Islet of Langerhans (tissue), 1 donor: ENCODE results near the gene ADRB1.

Source experiments
- FAIRE-seq: peaks from one replicate; lab custom pipeline; 2011; peaks lifted over from hg19 to GRCh38; lab: Jason Lieb, UNC

ADRB1 gene

DNA sequence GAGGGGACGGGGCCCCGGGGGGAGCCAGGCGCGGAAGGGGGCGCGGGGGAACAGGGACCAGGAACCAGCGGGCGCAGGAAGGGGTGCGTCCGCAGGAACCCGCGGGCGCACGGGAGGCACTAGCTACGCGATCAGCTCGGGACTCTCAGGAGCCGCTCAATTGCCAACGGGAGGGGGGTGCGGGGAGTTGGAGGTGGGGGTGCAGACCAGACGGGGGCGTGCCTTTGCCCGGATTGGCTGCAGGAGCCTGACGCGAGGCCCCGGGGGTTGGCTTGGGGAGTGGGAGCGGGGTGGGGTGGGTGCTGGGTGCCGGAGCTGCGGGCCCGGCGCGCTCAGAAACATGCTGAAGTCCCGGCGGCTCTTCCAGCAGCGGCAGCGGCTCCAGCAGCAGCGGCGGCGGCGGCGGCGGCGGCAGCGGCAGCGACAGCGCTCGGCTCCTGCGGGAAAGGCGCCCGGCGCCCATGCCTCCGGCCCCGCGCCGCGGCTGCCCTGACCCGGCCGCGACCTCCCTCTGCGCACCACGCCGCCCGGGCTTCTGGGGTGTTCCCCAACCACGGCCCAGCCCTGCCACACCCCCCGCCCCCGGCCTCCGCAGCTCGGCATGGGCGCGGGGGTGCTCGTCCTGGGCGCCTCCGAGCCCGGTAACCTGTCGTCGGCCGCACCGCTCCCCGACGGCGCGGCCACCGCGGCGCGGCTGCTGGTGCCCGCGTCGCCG lies at the start of gene ADRB1:
Gene ADRB1 (plus strand): TSS at position 335 of the 715 bp plus-strand sequence. CDS start 267 bp downstream, at position 602.
- no peak for FAIRE-seq

DNA sequence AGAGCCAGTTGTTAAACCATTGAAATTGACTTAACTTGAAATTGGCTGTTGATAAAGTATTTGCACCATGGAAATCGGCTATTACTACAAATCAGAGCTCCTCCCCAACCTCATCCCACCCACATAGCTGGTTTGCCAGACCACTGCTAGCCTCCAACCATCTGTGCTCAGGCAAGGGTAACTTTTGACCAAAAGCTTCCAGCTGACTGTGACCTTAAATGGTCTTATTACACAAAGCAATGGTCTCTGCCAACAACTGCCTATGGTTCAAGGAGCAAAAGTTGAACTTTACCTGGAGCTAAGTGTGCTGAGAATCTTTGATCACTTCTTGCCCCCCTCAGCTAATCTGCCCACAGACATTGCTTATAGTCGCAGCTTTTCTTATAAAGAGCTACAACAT lies 48.5 kb upstream of the ADRB1 start:
- FAIRE-seq, result no peak

DNA sequence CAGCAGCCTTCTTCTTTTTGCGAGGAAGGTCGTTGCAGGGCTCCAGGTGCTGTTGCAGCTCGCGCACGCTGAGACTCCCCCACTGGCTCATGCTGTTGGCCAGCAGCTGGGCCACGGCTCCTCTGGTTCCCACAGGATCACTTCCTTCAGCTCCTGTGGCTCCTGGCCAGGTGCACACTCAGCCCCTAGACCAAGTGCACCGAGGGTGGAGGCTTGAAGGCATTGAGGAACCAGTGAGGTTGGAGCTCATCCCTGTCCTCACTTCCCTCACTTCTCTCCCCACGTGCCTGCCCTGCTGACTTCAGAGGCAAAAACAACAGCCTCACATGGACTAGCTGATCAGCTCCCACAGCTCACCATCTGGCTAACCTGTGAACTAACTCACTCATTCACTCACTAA lies 46.2 kb upstream of the ADRB1 start:
- FAIRE-seq, result no peak

DNA sequence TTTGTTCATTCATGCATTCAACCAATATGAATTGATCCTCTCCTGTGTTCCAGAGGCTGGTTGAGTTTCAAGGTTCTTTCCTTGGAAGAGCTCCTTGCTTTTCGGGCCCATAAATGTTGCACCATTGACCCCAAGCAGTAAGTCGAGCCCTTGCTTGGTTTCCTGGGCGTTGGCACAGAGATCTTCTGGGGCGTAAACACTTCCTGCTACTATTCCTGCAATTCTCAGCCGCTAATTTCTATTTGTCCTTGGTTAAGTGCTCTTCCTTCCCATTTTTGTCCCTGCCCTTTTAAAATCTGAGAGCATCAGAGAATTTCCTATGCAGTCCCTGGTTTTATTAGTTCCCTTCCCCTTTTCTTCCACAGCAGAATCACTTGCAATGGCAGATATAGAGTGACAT lies 44.1 kb upstream of the ADRB1 start:
- no peak for FAIRE-seq

DNA sequence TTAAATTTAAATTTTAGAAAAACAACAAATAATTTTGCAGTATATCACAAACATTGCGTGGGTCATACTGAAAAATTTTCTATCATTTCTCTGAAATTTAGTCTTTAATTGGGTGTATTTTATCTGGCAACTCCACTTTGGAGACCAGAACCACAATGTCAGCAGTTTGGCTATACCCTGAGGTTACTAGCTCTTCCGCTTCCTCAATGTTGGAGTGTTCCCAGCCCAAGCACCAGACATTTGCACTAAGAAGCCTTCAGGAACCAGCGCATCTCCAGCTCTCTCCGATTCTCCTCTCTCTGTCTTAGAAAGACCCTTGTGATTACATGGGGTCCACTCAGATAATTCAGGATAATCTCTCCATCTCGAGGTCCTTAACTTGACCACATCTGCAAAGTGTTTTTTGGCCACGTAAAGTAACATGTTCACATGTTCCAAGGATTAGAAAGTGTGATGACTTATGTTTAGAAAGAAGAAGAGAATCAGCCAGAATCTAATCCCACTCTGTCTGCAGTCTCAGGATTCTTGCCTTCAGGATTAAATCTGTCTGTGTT lies 43.1 kb upstream of the ADRB1 start:
- no peak for FAIRE-seq

DNA sequence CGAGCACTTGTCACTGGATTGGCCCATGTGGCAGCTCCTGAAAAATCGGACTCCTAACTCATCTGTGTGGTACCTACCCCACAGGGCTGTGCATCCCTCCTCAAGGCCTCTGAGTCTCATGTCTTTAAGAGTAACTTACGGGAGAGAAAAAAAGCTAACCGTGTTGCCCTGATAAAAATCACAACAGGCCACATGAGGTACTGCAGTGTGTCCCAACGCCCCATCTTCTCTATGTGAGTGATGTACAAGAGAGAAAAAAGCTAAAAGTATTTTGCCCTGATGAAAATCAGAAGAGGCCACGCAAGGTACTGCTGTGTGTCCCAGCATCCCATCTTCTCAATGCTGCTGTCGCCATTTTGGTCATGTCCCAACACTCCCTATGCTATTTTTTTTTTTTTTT lies 41.2 kb upstream of the ADRB1 start:
- no peak for FAIRE-seq

DNA sequence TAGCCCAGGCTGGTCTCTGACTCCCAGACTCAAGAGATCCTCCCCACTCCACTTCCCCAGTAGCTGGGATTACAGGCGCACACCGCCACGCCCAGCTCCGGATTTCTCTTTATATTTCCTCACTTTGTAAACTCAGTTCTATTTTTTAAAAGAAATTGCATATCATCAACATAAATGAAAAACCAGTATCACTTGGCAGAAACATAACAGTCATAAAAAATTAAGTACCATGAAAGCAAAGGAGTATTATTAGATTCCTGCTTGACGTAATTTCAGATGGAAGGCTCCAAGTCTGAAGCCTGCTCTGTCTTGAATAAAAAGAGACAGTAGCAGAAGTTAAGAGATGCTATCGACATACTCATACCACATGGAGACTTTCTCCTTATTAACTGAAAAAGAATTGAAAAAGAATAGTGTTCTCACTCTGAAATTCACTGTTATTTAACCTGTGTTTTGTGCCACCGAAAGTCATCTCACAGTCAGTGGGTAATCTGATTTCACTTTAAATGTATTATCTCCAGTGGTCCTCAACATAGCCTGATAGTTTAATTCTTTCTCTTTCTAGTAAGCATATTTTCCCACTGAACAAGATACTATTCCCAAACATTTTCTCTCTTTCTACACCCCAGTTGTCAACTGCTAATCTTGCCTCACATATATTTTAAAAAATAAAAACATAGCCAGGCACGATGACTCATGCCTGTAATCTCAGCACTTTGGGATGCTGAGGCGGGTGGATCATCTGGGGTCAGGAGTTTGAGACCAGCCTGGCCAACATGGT lies 40.3 kb upstream of the ADRB1 start:
- FAIRE-seq, result no peak

DNA sequence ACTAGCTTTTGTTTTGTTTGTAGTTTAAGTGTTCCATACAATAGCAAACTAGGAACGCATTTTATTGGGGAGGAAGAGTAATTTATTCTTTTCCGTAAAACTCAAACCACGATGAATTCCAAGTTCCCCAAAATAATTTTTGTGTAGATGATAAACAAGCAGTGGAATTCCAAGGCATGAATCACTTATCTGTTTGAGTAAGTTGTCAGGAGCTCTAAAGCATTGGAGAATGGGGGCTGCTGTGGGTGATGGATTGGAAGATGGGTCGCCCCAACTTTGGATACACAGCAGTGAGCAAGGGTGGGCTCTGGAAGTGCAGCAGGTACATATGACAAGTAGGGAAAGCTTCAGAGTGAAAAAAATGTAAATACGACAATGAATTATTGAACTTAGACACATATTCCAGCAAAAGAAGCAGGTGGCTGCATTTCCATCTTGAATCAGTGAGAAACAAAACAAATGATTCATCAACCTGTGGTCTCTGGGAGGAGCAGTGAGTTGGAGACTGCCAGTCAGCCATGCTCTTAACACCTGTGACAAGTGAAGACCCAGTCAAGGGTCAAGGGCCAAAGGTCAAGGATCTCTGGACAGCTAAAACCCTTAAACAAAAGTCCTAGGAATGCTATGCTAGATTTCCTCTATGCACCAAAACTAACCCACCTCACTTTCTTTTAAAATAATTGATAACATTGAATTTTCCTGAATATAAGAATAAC lies 34.2 kb upstream of the ADRB1 start:
- FAIRE-seq, result no peak

DNA sequence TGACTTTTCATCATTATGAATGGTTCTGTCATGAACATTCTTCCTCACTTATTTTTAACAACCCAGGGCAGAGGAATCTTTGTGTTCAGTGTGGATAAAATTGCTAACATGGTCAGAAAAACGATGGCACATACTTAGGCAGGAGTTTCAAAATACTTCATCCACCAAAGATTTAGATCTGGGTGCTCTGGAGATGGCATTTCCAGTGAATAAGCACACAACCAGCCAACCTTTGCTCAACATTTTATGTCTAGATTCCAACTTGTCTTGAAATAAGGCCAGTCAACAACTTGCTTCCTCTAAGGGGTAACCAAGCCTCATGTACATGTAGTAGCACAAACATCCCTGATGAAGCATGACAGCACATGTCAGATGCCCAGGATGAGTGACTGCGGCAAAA lies 33.4 kb upstream of the ADRB1 start:
- FAIRE-seq, result no peak

DNA sequence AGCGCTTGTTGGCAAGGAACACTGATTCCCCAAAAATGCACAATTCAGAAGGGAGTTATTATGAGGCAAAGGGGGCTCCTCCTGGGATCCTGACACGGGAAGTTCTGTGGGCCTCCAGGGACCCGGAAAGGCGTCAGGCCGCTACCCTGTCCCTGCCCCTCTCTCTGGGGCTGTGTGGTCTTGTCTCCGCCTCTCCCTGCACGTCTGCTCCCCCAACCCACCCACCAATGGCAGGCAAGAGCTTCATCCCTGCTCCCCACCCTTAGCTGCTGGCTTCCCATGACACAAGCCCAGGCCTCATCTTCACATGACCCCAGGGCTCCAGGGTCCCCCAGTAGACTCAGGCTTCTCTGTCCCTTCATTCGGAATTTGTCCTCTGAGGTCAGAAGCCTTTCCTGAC lies 31.0 kb upstream of the ADRB1 start:
- no peak for FAIRE-seq

DNA sequence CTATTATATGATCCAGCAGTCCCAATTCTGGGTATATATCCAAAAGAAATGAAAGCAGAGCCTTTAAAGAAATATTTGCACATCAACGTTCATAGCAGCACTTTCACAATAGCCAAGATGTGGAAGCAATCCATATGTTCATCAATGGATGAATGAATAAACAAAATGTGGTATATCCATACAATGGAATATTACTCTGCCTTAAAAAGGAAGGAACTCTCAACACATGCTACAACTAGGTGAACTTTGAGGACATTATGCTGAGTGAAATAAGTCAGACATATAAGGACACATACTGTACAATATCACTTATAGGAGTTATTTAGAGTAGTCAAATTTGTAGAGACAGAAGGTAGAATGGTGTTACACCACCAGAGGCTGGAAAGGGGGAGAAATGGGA lies 28.0 kb upstream of the ADRB1 start:
- no peak for FAIRE-seq

DNA sequence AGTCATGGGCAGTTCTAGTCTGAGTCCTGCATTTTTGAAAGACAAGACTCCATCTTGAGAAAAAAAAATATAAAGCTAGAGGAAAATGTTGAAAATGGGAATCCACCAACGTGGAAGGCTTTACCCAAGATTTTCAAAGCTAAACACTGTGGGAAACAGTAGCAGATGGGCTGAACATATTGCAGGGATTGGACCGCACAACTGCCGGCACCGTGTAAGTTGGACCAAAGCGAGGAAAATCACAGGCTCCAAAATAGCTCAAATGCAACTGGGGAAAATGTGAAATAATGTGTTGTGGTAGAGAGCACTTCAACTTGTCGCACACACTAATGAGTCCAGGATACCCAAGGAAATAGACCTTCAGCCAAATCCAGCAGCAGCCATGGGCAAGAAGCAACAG lies 26.4 kb upstream of the ADRB1 start:
- no peak for FAIRE-seq

DNA sequence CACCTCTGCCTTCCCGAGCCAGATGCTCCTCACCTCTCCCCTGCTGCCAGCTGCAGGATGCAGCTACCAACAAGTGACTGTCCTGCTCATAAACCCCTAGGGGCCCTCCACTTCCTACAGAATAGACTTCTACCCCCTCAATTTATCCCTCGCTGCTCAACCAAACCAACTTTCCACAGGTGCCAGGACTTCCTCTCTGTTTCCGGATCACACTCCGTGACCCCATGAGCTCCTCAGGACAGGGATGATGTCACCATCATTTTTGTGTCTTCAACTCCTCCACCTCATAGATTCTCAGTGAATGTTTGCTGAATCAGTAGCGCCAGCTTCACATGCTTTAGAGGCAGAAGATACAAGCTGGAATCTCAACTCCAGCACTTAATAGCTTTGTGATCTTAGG lies 25.8 kb upstream of the ADRB1 start:
- FAIRE-seq, result no peak

DNA sequence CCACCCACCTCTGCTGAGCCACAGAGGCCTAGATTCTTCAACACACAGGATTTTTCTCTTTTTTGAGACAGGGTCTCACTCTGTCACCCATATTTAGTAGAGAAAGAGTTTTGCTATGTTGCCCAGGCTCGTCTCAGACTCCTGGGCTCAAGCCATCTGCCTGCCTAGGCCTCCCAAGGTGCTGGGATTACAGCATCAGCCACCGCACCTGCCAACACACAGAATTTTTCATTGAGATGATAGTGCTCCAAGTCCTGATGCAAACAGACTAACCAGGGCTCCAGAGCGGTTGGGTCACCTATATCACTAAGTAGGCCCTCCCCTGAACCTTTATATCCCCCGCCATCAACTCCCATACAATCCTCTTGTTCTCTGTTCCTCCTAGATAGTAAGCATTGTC lies 24.4 kb upstream of the ADRB1 start:
- FAIRE-seq, result no peak

DNA sequence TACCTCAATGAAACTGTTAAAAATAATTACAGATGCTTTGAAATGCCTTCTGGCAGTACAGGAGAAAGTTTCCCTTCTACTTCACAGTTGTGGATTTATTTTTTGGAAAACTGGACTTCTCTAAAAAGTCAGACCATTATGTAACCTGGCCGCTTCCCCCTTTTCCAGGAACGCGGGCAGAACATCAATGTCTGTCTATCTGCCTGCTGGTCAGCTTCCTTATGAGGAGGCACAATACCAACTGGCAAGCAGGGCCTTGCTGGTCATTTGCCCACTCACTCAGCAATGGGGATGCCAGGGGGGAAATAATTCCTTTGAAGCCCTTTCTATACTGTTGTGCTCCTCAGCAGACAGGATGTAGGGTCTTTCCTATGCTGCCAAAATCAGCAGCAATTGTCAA lies 22.5 kb upstream of the ADRB1 start:
- no peak for FAIRE-seq

DNA sequence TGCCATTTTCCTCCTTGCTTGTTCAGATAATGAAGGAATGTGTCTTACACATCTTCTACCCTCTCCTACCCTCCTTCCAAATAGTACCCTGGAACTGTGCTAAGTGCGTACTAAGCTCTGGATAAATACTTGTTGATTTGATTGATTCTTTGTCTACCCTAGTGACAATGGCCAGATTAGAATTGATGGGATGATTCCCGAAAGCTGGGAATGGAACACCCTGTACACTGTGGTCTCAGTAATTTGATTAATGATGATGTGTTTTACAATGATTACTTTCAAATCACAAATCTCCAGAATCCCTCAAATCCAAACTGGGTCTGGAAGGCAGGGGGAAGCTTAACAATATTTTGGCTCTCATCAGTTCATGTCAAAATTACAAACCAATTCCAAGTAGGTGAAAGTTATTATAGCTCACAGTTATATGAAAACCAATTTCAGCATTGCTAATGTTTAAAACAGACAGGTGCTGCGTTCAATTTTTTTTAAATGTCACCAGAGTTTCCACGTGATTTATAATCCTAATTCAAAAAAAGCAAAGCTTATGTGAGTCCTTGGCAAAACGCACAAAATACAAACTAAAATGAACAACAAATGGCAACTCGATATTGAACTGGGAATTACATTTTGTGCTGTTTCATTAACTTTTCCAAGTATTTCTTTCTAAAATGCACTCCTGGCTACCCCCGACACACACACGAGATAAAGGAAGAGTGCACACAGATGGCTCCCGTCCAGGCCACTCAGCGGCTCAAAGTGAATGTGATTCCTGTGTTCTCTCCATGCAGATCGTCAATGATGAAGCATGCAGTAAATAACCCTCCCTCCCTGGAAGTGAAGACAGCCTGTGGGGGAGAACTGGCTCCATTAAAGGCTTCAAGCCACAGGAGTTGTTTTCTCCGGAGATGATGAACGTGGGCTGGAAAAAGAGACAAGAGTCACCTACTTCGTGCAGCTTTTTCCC lies 21.7 kb upstream of the ADRB1 start:
- FAIRE-seq, result no peak

DNA sequence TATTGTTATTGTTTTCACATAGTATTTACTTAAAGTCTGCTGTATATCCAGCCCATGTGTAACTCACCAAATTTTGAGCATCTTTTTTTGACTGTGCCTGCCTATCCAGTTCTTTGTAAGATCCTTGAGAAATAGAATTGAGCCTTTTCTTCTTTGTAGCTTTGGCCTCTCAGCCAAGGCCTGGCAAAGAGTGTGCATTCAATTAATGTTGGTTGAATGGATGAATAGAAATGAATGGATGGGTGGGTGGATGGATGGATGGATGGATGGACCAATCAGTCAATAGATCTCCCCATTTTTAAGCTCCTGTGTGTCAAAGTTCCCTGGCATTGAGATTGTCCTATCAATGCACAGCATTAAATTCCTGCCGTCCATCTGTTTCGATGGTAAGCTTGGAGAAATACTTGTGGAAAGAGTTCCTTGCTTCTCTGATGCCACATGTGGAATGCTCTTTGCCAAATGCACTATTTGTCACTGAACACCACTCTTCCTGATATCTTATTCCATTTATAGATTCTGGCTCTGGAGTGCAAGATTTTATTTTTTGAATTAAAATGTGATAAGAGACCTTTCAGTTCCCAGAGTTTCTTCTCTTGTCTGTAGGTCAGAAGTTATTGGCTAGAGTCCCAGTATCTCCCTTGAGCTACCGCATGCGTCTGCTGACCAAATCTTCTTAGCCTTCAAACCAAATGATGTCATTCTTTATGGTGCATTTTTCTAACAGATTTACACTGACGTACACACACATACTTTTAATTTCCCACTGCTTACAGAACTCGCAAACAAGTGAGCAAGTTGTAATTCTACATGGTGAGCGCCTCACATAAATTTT lies 20.7 kb upstream of the ADRB1 start:
- no peak for FAIRE-seq

DNA sequence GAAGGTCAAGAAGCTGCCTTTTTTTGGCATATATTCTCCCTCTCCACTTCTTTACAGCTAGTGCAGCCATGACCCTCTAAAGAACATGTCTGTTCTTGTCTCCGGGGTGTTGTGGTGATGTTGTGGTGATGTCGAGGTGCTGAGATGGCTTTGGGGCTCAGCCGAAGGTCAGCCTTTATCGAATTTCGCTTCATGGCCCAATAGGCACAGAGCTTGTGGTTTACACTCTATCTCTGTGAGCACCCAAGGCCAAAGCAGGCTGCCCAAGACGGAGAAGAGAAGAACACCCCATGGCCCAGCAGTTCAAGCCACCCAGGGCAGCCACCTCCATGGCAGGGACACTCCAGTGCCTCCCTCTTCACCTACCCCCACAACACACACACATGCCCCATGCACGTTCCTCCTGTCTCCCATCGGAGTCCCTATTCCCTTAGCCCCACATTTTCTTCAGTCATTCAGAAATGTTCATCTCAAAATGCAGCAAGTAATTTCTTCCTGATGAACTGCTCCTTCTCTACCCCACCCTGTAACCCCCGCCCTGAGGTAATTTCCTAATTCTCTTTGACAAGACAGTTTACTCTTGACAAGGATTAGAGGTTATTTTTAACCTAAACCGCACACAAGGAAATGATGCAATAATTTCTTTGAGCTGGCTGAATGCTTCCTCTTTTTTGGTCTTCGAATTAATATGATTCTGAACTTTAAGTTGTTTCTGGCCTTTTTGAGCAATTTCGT lies 18.6 kb upstream of the ADRB1 start:
- FAIRE-seq, result no peak

DNA sequence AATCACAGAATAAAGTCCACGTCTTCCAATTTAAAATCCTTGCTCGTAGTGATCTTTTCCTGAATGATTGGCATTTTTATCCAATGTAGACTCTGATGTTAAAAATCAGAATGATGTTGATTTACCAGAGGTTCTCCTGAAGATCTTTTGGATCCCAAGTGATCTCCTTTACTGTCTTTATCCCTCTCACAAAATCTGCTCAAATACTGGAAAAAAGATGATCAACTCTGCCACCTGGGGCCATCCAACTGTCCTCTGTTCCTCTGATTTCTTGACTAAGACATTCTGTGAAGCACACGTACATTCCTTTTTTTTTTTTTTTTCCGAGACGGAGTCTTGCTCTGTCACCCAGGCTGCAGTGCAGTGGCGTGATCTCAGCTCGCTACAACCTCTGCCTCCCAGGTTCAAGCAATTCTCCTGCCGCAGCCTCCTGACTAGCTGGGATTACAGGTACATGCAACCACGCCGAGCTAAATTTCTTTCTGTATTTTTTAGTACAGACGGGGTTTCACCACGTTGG lies 18.0 kb upstream of the ADRB1 start:
- FAIRE-seq, result no peak
